GM10248 (cell line): ENCODE data around the gene PHF20.

ENCODE experiments used
- CTCF ChIA-PET: fragments of 300-600 bp; sonication (Branson Sonifier 250); formaldehyde crosslinking; extraction: SDS; loops from one replicate; lab custom pipeline; 2021; ENCODE audit warnings: antibody characterized with exemption; lab: Yijun Ruan, JAX
- POLR2A ChIA-PET: fragments of 350-650 bp; sonication (Branson Sonifier 250); formaldehyde crosslinking; extraction: SDS; loops from one replicate; lab custom pipeline; 2020; ENCODE audit warnings: antibody characterized with exemption; lab: Yijun Ruan, JAX
- DNase-seq: peaks from one replicate; pipeline ENCODE4 v3.0.0; 2012; ENCODE audit errors: extremely low spot score
- CTCF ChIP-seq: IDR thresholded peaks from 2 replicates; pipeline ENCODE4 v1.5.1; 2012; ENCODE audit warnings: mild to moderate bottlenecking, low read depth; ENCODE audit errors: extremely low read depth, missing control alignments, control extremely low read depth

PHF20 gene

GRCh38 chr20:35917077-35917476, 145.3 kb downstream of the PHF20 start:
- ChIA-PET CTCF (interaction anchor here (1.6 to 1.8 kb wide), 3 partner anchors 9 to 37 kb away, joined by 3 to 4 read pairs (median 3); partner anchors contain the start of gene SCAND1), POLR2A (no interaction called here)
- no peak for TF ChIP-seq CTCF
- no peak for DNase-seq

GRCh38 chr20:35918021-35918420, 146.2 kb downstream of the PHF20 start:
- ChIA-PET POLR2A (no interaction called here), CTCF (interaction anchor here (1.8 kb wide), 1 partner anchor 36 kb away, joined by 4 read pairs; the partner anchor contains the start of gene SCAND1)
- no peak for DNase-seq
- TF ChIP-seq CTCF: no peak

GRCh38 chr20:35920523-35920922, 148.7 kb downstream of the PHF20 start:
- ChIA-PET CTCF (no interaction called here), POLR2A (no interaction called here)
- no peak for TF ChIP-seq CTCF
- no peak for DNase-seq

GRCh38 chr20:35929301-35929700, 157.5 kb downstream of the PHF20 start:
- TF ChIP-seq CTCF: no peak
- ChIA-PET POLR2A (no interaction called here), CTCF (interaction anchor here (1.1 kb wide), 1 partner anchor 25 kb away, joined by 4 read pairs; the partner anchor contains the start of gene SCAND1)
- DNase-seq: no peak

- no peak for DNase-seq
- POLR2A ChIA-PET: no interaction called here
- CTCF ChIA-PET: interaction anchor here (1.2 kb wide), 1 partner anchor 61 kb away, joined by 3 read pairs; no protein-coding TSS in a partner anchor
- no peak for TF ChIP-seq CTCF
These were observed 162.2 kb downstream of the PHF20 start for GRCh38 chr20:35934050-35934449.

DNA sequence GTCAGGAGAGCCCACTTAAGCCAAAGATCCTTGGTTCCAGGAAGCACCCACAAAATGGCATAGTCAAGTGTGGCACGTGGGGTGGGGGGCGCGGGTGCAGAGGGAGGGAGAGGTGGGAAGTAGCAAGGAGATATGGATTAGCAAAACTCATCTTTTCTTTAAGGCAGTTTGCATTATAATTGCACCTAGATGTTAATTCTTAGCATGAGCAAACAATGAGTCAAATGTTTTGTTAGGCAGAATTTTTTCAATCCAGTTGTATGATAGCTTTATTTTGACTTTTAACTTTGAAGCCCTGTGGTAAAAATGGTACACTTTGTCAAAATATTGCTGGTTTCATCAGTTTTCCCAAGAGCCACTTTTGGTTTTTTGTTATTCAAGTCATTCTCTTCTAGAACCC, 167.4 kb downstream of the PHF20 start:
- CTCF ChIA-PET: no interaction called here
- TF ChIP-seq CTCF: no peak
- no peak for DNase-seq
- POLR2A ChIA-PET: no interaction called here
